Measurements from ENCODE around the gene ARPC2.
A peak's percentile ranks its signal among the peaks of the same experiment; 100 is the strongest.

GRCh38 chr2:218285604-218286003, 68.6 kb downstream of the ARPC2 start:
- TF ChIP-seq CTCF (IDR thresholded peaks at IDR 0.05) (no peak), POLR2A (IDR thresholded peaks at IDR 0.05) (peak; percentile 13), POLR2AphosphoS5 (IDR thresholded peaks at IDR 0.05) (peak; percentile 78)
